HG03342 (cell line): ENCODE measurements around the gene MRM2.
A peak's percentile ranks its signal among the peaks of the same experiment; 100 is the strongest.

Experiments
- ATAC-seq: cut with Tn5 transposase; IDR thresholded peaks from one replicate; pipeline ENCODE4 v1.9.1; 2021; ENCODE audit warnings: mild to moderate bottlenecking, moderate library complexity; ENCODE audit not compliant: unreplicated experiment

MRM2 gene

DNA sequence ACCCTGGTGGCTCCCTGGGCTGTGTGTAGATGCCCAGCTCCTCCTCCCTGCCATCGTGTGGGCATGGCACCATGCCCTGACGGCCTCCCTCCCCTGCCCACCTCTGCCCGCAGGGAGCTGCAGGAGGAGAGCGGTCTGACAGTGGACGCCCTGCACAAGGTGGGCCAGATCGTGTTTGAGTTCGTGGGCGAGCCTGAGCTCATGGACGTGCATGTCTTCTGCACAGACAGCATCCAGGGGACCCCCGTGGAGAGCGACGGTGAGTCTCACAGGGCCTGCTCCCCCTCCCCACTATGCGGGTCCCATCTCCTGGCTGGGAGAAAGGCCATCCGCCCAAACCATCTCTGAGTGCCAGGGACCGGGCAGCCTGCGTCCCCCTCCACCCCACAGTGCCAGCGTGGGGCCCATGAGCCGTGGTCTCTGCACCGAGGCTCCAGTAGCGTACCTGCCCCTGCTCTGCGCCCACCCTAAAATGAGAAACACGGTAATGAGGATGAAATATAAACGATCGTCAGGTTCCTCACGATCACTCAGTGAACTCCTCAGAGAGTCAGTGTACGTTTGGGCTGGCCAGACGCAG lies 7.8 kb upstream of the MRM2 start:
- ATAC-seq: no peak

DNA sequence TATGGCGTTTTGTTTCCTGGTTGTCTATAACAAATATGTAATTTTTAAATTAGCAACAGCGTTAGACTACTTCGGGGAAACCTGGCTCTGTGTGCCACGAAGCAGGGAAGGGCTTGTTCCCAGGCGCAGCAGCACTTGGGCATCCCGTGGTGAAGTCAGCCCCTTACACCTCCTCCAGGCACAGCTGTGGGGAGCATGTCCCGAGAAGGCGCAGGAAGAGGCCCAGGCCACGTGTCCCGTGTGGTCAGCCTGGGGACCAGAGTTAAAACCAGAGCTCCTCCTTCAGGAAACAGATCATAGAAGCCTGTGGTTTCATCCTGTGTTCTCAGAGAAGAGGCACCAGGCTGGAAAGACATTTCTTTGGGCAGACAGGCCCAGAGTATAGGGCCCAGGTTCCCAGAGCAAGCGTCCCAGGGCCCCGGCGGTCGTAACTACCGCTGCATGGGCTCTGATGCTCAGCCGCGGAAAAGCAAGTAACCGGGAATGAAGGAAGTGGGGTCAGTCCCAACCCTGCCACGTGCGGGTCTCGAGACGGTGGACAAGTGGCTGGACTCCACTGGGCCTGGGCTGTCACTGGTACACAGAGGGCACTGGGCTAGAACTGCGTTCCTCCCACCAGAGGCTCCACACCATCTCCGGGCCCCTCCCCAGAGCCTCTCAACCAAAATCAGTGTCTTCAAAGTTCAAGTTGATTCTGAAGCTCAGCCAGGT lies 7.1 kb upstream of the MRM2 start:
- no peak for ATAC-seq

DNA sequence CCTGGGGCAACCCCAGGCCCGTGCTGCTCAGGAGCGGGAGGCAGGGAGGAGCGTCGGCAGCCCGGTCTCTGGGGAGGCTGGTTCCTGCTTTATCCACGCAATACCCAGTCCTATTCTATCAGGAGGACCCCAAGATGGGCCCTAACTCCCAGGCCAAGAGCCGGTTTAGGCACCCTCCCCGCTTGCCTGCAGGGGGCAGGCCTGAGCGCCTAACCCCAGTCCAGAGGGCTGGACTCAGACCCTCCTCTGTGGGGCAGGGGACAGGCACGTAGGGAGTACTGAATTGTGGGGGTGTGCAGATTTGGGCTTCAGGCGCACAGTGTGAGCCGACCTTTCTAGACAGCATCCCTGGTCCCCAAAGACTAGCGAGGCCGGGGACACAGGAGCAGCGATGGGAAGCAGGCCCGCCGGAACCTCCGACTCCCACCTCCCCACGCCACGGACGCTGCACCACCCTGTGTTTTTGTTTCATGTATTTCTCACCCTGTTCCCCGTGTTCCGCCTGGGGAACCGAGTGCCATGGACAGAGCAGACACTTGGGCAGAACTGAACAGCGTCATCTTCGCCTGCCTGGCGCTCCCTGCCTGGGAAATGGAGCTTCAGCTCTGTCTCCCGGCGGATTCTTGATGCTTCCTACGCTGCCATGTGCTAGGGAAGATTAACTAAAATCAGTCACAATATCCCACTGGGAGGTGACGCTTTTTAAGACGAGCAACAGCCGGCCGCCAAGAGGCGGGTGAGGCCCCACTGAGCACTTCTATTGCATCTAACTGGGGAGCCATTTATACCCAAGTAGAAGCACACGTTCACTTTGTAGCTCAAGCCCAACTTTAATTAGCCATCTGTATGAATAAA lies 5.4 kb upstream of the MRM2 start:
- ATAC-seq: no peak

DNA sequence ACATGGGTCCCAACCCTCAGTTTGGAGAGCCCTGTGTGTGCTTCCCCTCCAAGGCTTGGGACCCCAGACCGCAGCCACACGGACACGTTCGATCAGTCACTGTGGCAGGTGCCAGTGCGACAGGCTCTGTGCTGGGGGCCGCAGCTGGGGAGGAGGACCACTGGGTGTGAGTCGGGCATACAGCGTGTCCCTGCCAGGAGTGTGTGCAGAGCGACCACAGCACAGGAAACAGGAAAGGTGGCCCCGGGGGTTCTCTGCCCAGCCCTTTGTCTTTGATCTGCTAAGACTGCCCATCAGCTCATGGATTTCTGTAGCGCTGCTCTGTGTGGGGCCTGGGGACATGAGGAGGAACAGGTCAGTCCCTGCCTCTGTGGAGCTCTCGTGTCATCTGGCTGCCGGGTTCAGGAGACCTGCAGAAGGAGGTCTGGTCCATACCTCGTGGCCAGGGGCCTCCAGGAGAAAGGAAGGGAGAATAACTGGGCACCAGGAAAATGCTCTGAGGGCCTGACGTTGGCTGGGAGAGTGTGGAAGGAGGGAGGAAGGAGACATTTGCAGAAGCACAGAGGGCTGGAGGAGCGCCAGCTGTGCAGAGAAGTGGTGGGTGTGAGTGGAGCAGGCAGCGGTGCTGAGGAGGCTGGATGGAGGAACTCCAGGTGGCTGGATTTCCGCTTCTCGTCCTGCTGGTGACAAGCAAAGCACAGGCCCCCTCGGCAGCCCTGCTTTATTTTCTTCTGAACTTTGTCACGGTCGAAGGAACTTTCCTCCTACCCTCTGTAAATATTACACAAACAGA lies 4.1 kb upstream of the MRM2 start:
- ATAC-seq: no peak

DNA sequence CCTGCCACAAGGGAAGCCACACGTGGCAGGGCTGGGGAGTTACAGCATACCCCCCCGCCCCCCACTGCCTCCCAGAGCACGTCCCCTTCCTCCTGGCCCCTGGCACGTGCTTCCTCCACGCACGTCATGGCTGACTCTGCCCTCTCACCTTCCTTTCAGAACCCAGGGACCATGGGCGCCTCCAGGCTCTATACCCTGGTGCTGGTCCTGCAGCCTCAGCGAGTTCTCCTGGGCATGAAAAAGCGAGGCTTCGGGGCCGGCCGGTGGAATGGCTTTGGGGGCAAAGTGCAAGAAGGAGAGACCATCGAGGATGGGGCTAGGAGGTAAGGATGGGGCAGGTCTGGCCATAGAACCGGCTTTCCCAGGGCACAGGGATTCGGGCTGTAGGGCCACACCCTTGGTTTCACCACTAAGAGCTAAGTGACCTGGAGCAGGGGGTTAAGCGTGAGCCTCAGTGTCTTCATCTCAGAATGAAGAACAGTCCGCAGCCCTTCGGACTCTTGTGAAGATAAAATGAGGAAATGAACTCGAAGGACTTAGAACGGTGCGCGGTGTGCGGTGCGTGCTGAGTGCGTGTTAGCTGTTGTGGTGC lies 2.5 kb upstream of the MRM2 start:
- no peak for ATAC-seq

DNA sequence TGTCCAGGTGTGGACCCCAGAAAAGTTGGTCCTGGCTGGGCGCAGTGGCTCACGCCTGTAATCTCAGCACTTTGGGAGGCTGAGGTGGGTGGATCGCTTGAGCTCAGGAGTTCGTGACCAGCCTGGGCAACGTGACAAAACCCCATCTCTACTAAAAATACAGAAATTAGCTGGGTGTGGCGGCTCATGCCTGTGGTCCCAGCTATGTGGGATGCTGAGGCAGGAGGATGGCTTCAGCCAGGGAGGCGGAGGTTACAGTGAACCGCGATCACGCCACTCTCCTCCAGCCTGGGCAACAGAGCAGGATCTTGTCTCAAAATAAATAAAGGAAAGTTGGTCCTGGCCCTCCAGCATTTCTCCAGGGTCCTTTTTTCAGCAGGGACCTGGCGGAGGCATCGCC lies 1.5 kb upstream of the MRM2 start:
- ATAC-seq: no peak

DNA sequence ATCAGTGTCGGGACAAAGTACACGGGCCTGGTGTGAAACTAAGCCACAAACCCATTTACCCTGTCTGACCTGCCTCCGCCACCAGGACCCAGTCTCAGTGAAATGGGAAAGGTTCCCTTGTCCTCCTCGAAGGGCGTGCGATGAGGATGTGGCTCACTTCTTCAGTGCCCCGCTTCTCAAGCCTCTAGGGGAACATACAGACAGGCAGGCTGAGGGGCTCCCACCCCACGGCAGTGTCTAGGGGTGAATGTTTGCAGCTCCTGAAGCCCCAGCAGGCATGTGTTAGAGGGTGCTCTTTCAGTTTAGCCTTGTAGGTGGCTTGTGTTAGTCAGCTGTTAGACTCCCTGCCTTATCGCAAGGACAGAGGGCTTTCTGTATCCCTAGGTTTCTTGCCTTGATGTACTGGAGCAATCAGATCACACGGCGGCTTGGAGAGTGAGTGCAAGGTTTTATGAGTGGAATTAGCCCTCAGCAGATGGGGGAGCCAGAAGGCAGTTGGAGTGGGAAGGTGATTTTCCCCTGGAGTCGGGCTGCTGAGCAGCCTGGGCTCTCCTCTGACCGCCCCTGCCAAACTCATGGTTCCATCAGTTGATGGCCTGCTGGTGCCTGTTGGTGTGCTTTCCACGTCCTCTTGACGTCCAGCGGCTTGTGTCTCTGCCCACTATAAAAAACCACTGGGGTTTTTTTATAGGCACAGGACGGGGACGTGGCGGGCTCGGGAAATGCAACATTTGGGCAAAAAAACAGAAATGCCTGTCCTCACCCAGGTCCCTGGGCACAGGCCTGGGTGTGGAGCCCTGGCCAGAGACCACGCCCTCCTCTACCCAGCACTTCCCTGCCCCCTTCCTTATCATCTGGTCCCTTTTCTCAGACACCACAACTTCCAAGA lies 780 bp upstream of the MRM2 start:
- ATAC-seq: no peak

DNA sequence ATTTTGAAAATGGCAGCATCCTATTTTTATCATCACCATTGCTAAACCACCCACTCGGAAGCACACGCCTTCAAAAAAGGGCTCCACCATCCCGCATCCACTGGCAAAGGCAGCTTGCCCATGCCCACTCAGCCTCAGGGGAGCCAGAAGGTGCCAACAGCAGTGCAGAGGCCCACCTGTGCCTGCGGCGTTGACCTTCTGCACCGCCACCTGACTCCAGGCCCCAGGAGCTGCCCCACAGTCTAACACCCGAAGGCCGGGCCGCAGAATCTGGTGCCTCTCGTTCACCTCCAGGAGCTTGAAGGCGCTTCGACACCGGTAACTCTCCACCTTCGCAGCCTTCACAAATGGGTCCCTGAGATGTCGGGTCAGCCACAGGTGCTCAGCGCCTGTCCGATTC lies 2.8 kb downstream of the MRM2 start:
- ATAC-seq: no peak

DNA sequence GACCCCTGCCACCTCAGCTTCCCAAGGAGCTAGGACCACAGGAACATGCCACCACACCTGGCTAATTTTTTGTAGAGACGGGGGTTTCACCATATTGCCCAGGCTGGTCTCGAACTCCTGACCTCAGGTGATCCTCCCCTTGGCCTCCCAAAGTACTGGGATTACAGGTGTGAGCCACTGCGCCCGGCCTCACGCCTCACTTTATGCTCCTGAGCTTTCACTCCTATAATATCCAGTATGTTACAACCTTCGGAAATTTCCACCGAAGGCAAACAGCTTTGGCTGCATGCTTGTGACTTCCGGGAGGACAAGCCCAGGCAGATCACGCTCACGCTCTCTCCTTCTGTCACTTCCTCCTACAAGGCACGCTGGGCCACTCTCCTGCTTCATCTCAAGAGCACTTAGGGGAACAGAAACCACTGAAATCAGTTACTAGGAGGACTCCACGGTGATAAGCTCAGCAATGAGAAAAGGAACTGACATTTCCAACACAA lies 4.8 kb downstream of the MRM2 start:
- peak; percentile 66 for ATAC-seq

DNA sequence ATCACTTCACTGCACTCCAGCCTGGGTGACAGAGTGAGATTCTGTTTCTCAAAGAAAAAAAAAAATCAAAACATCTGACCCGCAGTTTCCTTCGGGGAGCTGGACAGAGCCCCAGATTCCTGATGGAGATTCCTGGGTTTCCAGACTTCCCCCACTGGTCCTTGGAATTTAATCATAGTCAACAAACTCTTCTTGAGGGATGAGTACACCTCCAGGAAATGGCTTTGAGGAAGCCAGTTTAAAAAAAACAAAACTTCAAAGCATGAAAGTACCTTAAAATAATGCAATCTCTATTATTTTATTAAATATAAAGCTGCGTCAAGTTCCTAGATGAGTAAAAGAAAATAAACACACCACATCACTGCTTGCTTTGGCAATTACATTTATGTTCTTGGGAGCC lies 8.1 kb downstream of the MRM2 start:
- ATAC-seq: no peak

DNA sequence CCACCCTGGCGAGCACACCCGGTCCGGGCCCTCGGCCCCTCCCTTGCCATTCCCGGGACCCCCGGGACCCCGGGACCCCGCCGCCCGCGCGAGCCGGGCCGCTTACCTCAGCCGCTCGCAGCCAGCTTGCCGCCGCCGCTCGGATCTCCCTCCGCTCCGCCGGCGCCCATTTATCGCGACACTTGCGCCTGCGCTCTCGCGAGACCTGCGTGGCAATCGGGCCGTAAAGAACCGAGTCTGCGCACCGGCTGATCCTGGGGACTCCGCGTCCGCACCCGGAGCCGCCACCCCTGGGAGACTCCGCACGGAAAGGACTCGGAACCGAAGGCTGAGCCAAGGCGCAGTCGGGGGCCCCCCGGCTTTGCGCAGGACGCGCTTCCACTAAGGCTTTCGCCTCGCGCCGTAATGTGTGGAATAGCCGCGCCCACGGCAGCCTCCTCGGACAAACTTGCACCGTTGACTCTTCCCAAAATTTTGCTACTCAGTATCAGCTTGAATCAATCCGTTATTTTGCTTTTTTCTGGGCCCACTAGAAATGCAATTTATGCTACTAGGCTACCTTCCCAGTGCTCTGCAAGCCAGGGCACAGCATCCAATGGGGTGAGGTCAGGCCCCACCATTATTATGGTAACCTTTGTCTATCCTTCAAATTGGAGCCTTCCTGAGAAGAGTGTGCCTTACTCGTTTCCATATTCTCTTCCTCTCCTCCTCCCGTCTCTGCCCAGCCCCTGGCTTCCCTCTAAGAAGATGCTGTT lies 9.1 kb downstream of the MRM2 start, which contains the start of gene MAD1L1:
TSS of gene MAD1L1 (minus strand) at position 180 of the 755 bp plus-strand sequence. CDS start 2,812 bp downstream, outside the sequence.
- ATAC-seq: peak; percentile 74

DNA sequence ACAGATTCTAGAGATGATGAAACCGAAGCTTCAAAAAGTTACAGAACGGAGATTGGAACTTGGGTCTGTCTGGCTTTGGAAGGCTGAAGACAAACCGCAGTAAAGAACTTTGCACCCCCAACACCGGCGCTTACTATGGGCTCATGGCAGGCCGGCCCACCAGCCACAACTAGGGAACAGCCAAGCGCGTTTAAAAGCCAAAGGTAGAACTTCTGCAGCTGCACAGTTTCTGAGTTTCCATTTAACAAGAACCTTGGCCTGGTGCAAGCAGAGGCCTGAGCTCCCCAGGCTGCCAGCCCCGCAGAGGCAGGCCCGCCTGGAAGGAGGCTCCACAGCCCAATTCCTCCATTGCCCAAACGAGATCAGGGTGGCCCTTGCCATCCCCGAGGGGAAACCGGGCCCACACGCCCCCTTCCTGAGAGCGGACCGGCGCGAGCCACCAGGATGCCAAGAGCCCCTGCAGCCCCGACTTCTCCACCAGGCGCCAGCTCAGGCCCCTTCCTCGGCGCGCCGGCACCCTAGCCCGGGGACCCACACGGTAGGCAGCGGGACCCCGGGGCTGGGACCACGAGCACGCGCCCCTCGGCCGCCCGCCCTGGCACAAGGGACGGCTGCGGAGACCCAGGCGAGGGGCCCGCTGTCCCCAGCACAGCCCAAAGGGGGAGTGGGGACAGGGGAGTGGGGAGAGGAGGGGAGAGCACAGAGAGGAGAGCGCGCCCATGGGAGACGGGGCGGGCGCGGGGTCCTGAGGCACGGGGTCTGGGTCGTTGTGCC lies 9.8 kb downstream of the MRM2 start:
- peak; percentile 31 for ATAC-seq

DNA sequence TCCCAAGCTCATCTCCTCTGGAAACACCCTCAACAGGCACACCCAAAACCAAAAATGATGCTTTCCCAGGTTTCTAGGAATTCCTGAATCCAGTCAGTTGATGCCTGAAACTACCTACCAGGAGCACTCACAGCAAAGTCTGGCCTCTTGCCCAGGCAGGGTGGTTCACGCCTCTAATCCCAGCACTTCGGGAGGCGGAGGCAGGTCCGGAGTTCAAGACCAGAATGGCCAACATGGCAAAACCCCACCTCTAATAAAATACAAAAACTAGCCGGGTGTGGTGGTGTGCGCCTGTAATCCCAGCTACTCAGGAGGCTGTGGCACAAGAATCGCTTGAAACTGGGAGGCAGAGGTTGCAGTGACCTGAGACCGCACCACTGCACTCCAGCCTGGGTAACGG lies 11.1 kb downstream of the MRM2 start:
- ATAC-seq: no peak

DNA sequence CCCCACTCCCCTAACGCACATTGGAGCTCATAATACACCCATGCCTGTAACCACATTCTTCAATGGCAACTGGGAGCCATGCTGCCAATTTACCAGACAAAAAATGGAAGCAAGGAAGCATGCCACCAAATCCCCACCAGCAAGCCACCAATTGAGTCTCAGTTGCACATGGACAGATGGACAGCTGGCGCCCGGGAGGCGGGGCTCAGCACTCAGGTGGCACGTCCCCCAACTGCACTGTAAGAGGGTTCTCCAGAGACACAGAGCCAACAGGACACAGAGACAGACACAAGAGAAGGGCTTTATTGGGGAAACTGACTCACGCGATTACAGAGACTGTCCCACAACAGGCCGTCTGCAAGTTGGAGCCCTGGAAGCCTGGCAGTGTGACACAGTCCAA lies 11.8 kb downstream of the MRM2 start:
- no peak for ATAC-seq

DNA sequence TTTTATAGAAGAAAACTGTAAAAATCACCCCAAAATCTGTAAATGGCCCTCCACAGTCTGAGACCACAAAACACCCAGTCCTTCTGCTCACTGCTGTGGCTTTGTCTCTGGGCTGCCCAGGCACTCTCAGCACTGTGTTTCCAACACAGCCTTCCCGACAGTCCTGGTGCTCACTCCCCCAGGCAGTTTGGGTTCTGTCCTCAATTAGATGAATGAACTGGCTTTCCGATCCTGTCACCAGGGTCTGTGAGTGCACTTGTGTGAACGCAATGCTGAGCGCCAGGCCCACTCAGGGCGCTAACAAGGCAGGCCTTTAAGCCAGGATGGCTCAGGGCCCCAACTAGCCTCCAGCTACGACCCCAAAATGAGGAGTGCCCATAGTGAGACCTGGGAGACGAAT lies 12.5 kb downstream of the MRM2 start:
- no peak for ATAC-seq

DNA sequence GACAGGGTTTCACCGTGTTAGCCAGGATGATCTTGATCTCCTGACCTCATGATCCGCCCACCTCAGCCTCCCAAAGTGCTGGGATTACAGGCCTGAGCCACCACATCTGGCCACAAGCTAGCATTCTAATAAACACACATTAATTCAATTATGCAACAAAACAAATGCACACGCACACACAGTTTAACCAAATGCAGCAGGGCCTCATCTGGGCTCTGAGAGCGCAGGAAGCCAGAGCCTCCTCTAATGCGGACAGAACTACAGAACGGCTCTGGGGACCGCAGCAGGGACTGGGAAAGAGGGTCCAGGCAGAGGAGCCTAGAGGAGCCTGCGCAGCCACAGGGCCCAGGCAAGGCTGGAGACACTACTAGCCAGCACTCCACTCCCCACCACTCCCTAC lies 13.1 kb downstream of the MRM2 start:
- ATAC-seq: no peak

DNA sequence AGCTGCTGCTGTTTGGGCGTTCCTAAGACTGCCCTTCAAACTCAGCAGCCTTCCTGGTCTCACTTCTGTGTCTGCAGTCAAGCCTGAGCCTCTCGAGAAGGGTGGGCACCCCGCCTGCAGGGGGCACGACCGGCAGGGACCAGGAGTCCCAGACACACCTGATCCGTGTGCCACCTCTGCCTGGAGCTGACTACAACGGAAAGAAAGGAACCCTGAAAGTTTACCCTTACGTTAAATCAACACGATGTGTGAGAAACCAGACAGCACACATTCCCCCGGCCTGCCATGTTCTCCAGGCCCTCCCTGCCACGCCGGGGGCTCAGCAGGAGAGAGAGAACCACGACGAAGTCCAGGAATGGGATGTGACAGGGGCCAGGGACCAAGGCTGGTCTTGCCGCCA lies 14.3 kb downstream of the MRM2 start:
- ATAC-seq: no peak

DNA sequence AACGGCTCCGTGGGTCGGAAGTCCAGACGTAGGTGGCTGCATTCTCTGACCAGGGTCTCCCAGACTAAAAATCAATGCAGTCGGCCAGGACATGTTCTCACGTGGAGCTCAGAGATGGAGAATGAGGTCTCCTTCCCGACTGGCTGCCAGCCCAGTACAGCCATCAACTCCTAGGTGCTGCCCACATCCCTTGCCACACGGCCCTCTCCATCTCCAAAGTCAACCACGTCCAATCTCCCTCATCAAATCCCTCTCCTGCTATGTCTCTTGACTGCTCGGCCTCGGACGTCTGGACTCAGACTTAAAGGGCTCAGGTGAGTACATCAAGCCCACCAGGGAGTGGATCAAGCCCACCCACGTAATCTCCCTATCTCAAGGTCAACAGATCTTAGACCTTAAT lies 16.2 kb downstream of the MRM2 start:
- no peak for ATAC-seq
